MM.1S (cell line): ENCODE data around the gene HPCAL1.

Experiments
- DNase-seq: peaks from one replicate; pipeline ENCODE4 v3.0.0-alpha.2; 2015
- H2AFZ ChIP-seq: fragments of 300-600 bp; sonication (generic); 2 replicates; pipeline ENCODE4 v1.6.0; 2016; ENCODE audit warnings: antibody characterized with exemption, low read length
- H3F3A ChIP-seq: fragments of 300-600 bp; sonication (generic); 2 replicates; pipeline ENCODE4 v1.6.1; 2016; ENCODE audit warnings: mild to moderate bottlenecking, antibody characterized with exemption, low read length, moderate library complexity, mixed read lengths; ENCODE audit not compliant: insufficient read depth
- H3K27ac ChIP-seq: fragments of 300-600 bp; sonication (generic); 2 replicates; pipeline ENCODE4 v1.5.1; 2016; ENCODE audit warnings: mild to moderate bottlenecking, low read length
- H3K27me3 ChIP-seq: fragments of 300-600 bp; sonication (generic); replicated peaks from 2 replicates; pipeline ENCODE4 v1.6.0; 2016; ENCODE audit warnings: low read length; ENCODE audit not compliant: insufficient read depth
- H3K36me3 ChIP-seq: fragments of 300-600 bp; sonication (generic); replicated peaks from 2 replicates; pipeline ENCODE4 v1.6.1; 2016; ENCODE audit warnings: mild to moderate bottlenecking, low read length, mixed read lengths; ENCODE audit not compliant: insufficient read depth
- H3K4me1 ChIP-seq: fragments of 300-600 bp; sonication (generic); 2 replicates; pipeline ENCODE4 v1.6.1; 2016; ENCODE audit warnings: low read length, mixed read lengths
- H3K4me2 ChIP-seq: fragments of 300-600 bp; sonication (generic); 2 replicates; pipeline ENCODE4 v1.6.0; 2016; ENCODE audit warnings: low read depth, low read length
- H3K4me3 ChIP-seq: fragments of 300-600 bp; sonication (generic); 2 replicates; pipeline ENCODE4 v1.5.1; 2016; ENCODE audit warnings: low read length, mixed read lengths
- H3K79me2 ChIP-seq: fragments of 300-600 bp; sonication (generic); 2 replicates; pipeline ENCODE4 v1.6.1; 2016; ENCODE audit warnings: mixed run types, low read length, mixed read lengths
- H3K9ac ChIP-seq: fragments of 300-600 bp; sonication (generic); 2 replicates; pipeline ENCODE4 v1.6.1; 2016; ENCODE audit warnings: low read length, mixed read lengths
- H3K9me2 ChIP-seq: fragments of 300-600 bp; sonication (generic); replicated peaks from 2 replicates; pipeline ENCODE4 v1.6.1; 2016; ENCODE audit warnings: mild to moderate bottlenecking, low read length, mixed read lengths; ENCODE audit not compliant: insufficient read depth
- H3K9me3 ChIP-seq: fragments of 300-600 bp; sonication (generic); replicated peaks from 2 replicates; pipeline ENCODE4 v1.6.1; 2016; ENCODE audit warnings: mild to moderate bottlenecking, low read length, mixed read lengths; ENCODE audit not compliant: insufficient read depth
- H4K20me1 ChIP-seq: fragments of 300-600 bp; sonication (generic); 2 replicates; pipeline ENCODE4 v1.6.1; 2016; ENCODE audit warnings: mild to moderate bottlenecking, low read length, moderate library complexity, mixed read lengths; ENCODE audit not compliant: insufficient read depth
- EZH2 ChIP-seq: fragments of 300-600 bp; sonication (generic); optimal IDR thresholded peaks from 2 replicates; pipeline ENCODE3; 2017; ENCODE audit warnings: low read depth, mild to moderate bottlenecking, antibody characterized with exemption, low read length, mixed read lengths
- EZH2phosphoT487 ChIP-seq: fragments of 300-600 bp; sonication (generic); IDR thresholded peaks from 2 replicates; pipeline ENCODE4 v1.6.1; 2018; ENCODE audit warnings: antibody characterized with exemption, low read length
- TF ChIP-seq, protein P1 (sequence below): fragments of 300-600 bp; sonication (generic); IDR thresholded peaks from 2 replicates; pipeline ENCODE4 v1.5.1; 2016; ENCODE audit warnings: antibody characterized with exemption, low read length, mixed read lengths

HPCAL1 gene

DNA sequence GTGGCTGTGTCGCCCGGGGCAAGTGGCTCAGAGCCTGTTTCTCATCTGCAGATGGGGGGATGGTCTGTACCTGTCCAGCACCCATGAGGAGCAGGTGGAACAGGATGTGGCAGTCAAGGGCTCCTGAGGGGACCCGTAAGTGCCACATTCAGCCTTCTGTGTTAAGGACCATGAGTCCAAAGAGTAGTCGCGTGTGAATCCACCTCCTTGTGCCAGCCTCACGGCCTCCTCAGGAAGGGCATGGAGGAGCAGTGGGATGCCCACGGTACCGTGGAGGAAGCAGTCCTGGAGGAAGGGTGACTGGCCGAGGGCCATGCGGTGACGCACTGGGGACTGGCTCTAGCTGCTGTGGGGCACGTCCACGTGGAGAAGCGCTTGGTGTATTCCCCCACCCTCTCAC, 84.3 kb downstream of the HPCAL1 start:
- Histone ChIP-seq H3K9ac (no peak overlapping the region), H2AFZ (no peak overlapping the region), H3F3A (peaks cover 14% of the 10 kb centered on the region), H3K4me2 (peak overlapping the region; percentile 12; the same call in 1 of the 2 replicates), H4K20me1 (no peaks in the 10 kb centered on the region), H3K36me3 (no peaks in the 10 kb centered on the region), H3K4me3 (no peak overlapping the region), H3K79me2 (peaks cover 85% of the 10 kb centered on the region), H3K9me2 (no peaks in the 10 kb centered on the region), H3K9me3 (no peaks in the 10 kb centered on the region), H3K27ac (peak overlapping the region; percentile 40; the same call in 1 of the 2 replicates), H3K4me1 (peaks cover 42% of the 10 kb centered on the region), H3K27me3 (no peaks in the 10 kb centered on the region)
- DNase-seq = no peak
- TF ChIP-seq EZH2 = no peak
- TF ChIP-seq EZH2phosphoT487 = no peak
- TF ChIP-seq, protein P1, sequence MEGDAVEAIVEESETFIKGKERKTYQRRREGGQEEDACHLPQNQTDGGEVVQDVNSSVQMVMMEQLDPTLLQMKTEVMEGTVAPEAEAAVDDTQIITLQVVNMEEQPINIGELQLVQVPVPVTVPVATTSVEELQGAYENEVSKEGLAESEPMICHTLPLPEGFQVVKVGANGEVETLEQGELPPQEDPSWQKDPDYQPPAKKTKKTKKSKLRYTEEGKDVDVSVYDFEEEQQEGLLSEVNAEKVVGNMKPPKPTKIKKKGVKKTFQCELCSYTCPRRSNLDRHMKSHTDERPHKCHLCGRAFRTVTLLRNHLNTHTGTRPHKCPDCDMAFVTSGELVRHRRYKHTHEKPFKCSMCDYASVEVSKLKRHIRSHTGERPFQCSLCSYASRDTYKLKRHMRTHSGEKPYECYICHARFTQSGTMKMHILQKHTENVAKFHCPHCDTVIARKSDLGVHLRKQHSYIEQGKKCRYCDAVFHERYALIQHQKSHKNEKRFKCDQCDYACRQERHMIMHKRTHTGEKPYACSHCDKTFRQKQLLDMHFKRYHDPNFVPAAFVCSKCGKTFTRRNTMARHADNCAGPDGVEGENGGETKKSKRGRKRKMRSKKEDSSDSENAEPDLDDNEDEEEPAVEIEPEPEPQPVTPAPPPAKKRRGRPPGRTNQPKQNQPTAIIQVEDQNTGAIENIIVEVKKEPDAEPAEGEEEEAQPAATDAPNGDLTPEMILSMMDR = no peak

GRCh38 chr2:10388954-10389560, 86.4 kb downstream of the HPCAL1 start:
- Histone ChIP-seq H3K9me2 (no peaks in the 10 kb centered on the region), H3K4me3 (no peak overlapping the region), H2AFZ (no peak overlapping the region), H3K27ac (no peak overlapping the region), H3K27me3 (no peaks in the 10 kb centered on the region), H3K9ac (no peak overlapping the region), H3K4me1 (peaks cover 31% of the 10 kb centered on the region), H3K9me3 (no peaks in the 10 kb centered on the region), H3K79me2 (peaks cover 95% of the 10 kb centered on the region), H3F3A (no peaks in the 10 kb centered on the region), H3K4me2 (no peak overlapping the region), H3K36me3 (no peaks in the 10 kb centered on the region), H4K20me1 (no peaks in the 10 kb centered on the region)
- TF ChIP-seq EZH2 (no peak), EZH2phosphoT487 (no peak)
- TF ChIP-seq, protein P1 = no peak
- no peak for DNase-seq

GRCh38 chr2:10389573-10389972, 86.9 kb downstream of the HPCAL1 start:
- Histone ChIP-seq H3K4me1 (peaks cover 26% of the 10 kb centered on the region), H3K27ac (no peak overlapping the region), H3K9ac (no peak overlapping the region), H3K36me3 (no peaks in the 10 kb centered on the region), H3K27me3 (no peaks in the 10 kb centered on the region), H4K20me1 (no peaks in the 10 kb centered on the region), H3F3A (no peaks in the 10 kb centered on the region), H2AFZ (no peak overlapping the region), H3K79me2 (peaks cover 95% of the 10 kb centered on the region), H3K9me2 (no peaks in the 10 kb centered on the region), H3K9me3 (no peaks in the 10 kb centered on the region), H3K4me2 (no peak overlapping the region), H3K4me3 (no peak overlapping the region)
- DNase-seq = no peak
- TF ChIP-seq EZH2phosphoT487 (no peak), EZH2 (no peak)
- TF ChIP-seq, protein P1 = no peak
